Activated CD4-positive, alpha-beta T cell treated with anti-CD3 and anti-CD28 coated beads, Interleukin-2, Interleukin-6, amounts not matched to agents 100 ng/mL and 50 ng/mL, durations not matched to agents 16 hours and 8 hours (primary cell): ENCODE data around the gene MT1A.

Source experiments
- DNase-seq: peaks from one replicate; pipeline ENCODE4 v3.0.0-alpha.2; 2020

MT1A gene

GRCh38 chr16:56681939-56682702 is 43.7 kb downstream of the MT1A start, which contains the start of gene MT1X:
TSS of gene MT1X (plus strand) at chr16:56682470. CDS start at chr16:56682541, 71 bp downstream.
- DNase-seq = peak; percentile 93

DNA sequence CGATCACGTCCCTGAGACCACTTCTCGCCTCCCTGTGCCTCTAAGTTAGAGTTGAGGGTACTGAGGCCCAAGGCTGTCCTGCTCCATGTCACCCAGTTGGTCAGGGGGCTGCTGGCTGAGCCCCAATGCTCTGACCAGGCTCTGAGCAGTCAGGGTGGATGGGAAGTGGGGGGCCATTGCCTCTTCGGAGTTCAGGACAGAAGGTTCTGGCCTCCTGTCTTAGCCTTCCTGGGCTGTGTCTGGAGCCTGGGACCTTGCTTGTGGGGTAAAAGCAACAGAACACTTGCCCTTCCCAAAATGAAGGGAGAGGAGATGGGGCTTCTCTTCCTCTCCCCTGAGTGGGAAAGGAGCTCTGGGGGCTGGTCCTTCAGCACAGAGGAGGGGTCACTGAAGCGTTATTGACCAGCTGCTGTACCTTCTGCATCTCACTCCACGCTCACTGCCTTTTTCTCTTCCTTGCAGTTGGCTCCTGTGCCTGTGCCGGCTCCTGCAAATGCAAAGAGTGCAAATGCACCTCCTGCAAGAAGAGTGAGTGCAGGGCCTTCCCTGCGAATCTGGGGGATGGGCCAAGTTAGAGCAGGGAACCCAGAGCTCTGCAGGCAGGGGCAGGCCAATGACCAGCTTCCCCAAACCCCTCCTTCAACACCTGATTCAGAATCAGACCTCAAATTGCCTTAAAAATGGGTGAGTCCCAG is 44.4 kb downstream of the MT1A start:
- peak; percentile 14 for DNase-seq

DNA sequence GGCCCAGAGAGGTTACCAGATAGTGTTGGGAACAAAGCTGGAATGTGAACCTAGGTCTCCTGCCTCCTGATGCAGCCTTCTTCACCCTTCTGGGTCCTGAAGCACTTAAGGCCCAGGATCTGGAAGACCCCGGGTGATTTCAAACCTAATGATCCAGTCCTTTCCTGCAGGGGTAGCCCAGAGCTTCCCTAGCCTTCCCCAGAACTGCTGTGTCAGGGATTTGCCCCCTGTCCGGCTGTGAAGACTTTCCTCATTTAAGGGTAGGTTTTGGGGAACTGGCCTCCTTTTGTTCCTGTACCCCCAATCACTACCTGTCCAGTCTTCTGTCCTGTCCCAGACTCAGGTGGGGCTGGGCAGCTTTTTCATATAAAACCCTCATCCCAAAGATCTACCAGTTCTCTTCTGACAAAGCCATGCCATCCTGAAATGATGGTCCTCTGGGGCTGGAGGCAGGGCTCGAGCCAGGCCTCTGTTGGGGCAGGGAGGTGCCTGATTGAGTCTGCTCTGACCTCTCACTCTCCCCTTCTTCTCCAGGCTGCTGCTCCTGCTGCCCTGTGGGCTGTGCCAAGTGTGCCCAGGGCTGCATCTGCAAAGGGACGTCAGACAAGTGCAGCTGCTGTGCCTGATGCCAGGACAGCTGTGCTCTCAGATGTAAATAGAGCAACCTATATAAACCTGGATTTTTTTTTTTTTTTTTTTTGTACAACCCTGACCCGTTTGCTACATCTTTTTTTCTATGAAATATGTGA is 45.1 kb downstream of the MT1A start:
- DNase-seq = no peak

DNA sequence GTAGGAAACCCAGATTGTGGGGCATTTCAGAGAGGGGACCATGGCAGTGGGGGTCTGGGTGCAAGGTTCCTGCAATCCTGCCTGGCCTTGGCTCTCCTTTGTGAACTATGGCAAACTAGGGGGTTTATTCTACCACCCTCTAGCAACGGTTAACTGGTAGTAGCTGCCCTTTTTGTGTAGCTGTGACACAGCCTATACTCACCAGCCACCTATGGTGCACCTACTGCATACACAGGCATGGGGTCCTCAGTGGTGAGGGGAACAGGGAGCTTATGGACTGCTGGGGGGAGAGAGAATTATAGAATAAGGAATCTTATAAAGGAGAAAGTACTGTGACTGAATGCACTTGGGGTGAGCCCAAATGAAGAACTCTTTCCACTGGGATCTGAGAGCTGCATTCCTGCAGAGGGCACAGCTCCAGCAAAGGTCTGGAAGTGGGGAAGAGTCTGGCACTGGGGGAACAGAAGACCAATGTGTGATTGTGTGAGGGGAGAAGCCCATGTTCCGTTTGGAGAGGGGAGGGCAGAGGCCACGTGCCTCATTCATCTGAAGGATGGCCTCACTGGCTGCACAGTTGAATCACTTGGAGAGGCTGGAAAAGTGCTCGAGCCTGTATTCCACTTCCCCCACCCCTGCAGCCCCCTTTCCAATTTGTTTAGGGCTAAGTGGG is 45.9 kb downstream of the MT1A start:
- no peak for DNase-seq

DNA sequence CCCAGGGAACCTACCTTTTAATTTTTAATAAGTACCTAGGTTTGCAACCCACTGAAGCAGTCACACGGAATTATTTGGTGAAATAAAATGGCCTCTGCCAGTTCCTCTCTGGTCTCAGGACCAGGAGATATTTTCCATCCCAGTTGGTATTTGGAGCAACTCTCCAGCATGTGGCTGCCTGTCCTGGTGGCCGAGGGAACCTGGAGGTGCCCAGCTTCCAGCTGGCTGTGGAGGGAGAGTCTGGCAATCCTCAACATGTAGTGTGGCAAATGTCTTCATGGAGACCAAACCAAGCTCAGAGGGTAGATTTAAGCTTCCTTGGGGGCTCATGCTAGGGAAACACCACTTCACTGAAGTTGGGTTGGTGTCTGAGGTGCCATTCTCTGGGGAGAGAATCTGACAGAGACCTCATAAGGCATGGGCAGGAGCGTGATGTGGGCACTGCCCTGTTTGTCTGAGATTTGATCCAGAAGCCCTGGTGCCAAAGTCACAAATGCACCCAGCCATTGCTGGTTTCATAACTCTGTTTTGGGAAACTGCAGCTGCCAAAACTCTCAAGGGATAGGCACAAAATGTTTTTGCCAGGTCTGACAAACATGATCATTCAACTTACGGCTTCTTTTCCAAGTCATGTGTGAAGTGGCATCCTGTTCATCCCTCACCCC is 46.6 kb downstream of the MT1A start:
- no peak for DNase-seq

- no peak for DNase-seq
Observed at GRCh38 chr16:56686758-56687157, 48.3 kb downstream of the MT1A start.

DNA sequence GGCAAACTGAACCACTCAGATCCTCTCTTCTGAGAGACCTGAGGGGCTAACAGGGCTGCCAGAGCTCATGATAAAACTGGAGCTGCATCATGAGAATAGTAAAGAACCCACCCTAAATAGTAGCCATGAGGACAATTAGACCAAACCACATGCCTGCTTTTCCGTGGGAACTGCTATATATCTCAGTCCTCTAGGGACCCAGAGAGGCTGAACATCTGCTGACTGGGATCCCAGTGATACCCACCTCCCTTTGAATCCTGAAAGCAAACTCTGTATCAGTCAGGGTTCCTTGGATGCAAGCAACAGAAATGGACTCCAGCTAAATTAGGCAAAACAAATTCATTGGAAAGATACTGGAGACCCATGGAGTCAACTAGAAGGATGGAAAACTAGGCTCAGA is 50.3 kb downstream of the MT1A start:
- DNase-seq = no peak

DNA sequence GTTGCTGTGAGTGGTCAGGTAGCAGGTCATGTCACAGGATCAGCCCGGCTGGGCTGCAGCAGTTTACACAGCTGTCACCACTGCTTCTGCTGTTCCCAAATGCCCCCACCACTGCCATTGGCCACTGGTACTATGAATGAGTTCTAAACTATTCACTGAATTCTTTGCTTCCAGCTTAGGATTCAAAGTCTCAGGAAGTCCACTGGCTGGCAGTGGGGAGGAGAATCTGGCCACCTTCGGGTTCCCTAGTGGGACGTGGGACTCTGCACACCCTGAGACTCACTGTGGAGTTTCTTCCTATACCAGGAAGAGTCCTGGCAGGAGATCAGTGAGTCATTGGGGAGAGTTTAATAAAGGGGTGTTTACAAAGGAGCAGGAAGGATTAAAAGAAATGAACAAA is 50.7 kb downstream of the MT1A start:
- DNase-seq = no peak
